HL-60/S4 (cell line): ENCODE measurements around the gene EDA.

ENCODE experiments used
- in situ Hi-C: fragments of 300-500 bp; cut with MboI; formaldehyde crosslinking; loops from 2 replicates; pipeline ENCODE4 v1.14.3; 2022; ENCODE audit warnings: low sequenced_read_pairs

Gene EDA

GRCh38 chrX:70052895-70053615 is 437.1 kb downstream of the EDA start:
- in situ Hi-C loops: no loop called here

GRCh38 chrX:70054391-70054790 is 438.5 kb downstream of the EDA start:
- in situ Hi-C loops: no loop called here

- in situ Hi-C loops: no loop called here
These were observed 446.2 kb downstream of the EDA start, which contains the start of gene OTUD6A for GRCh38 chrX:70062076-70062475. Gene OTUD6A, plus strand, starts transcription at chrX:70062457. Its CDS starts 68 bp downstream, at chrX:70062525.

- in situ Hi-C loops: no loop called here
These were observed 447.1 kb downstream of the EDA start for GRCh38 chrX:70062961-70063550.

GRCh38 chrX:70066646-70067045 is 450.7 kb downstream of the EDA start:
- in situ Hi-C loops: no loop called here

- in situ Hi-C loops: no loop called here
These were observed 463.4 kb downstream of the EDA start for GRCh38 chrX:70079297-70079696.

- in situ Hi-C loops: no loop called here
These were observed 464.0 kb downstream of the EDA start for GRCh38 chrX:70079870-70080269.

GRCh38 chrX:70082723-70083122 is 466.8 kb downstream of the EDA start:
- in situ Hi-C loops: no loop called here

GRCh38 chrX:70084592-70085240 is 468.8 kb downstream of the EDA start:
- in situ Hi-C loops: no loop called here

- in situ Hi-C loops: no loop called here
These were observed 472.1 kb downstream of the EDA start for GRCh38 chrX:70087857-70088630.

- in situ Hi-C loops: no loop called here
These were observed 472.8 kb downstream of the EDA start for GRCh38 chrX:70088751-70089150.
